Mesothelial cell of epicardium (in vitro differentiated cells): ENCODE results near the gene PPP1R18. TPM values are rescaled to one million over a fixed set of nuclear protein-coding genes. Genes with fewer than 3 reads are reported as not detected.

Experiments
- DNase-seq, 2 experiments: peaks; one replicate each; pipeline ENCODE4 v3.0.0; 2021; ENCODE audit warnings: low spot score in 2 of 2; ENCODE audit not compliant: unreplicated experiment in 2 of 2
- H3K27ac Mint-ChIP-seq: 2 replicates; pipeline ENCODE4 v1.8.0; 2021; ENCODE audit warnings: mixed read lengths
- H3K27me3 Mint-ChIP-seq: 2 replicates; pipeline ENCODE4 v1.8.0; 2021; ENCODE audit warnings: low read depth, mixed read lengths
- H3K36me3 Mint-ChIP-seq: 2 replicates; pipeline ENCODE4 v1.8.0; 2021; ENCODE audit warnings: mixed read lengths
- H3K4me1 Mint-ChIP-seq: 2 replicates; pipeline ENCODE4 v1.8.0; 2021; ENCODE audit warnings: mixed read lengths
- H3K4me3 Mint-ChIP-seq: 2 replicates; pipeline ENCODE4 v1.8.0; 2021; ENCODE audit warnings: mild to moderate bottlenecking, moderate library complexity, mixed read lengths
- H3K9me3 Mint-ChIP-seq: 2 replicates; pipeline ENCODE4 v1.8.0; 2021; ENCODE audit warnings: mixed read lengths
- total RNA-seq: library from RNA; stranded (reverse); gene quantifications from 3 replicates; pipeline ENCODE4 v1.2.1, GENCODE V29; 2021
- TF ChIP-seq, protein P1 (sequence below): fragments of 200-600 bp; sonication (generic); IDR thresholded peaks from one replicate; pipeline ENCODE4 v1.5.0; 2021; ENCODE audit warnings: antibody characterized with exemption; ENCODE audit not compliant: unreplicated experiment

Gene PPP1R18
- total RNA-seq, 1 donor from 2014 or later: 30.6 TPM

DNA sequence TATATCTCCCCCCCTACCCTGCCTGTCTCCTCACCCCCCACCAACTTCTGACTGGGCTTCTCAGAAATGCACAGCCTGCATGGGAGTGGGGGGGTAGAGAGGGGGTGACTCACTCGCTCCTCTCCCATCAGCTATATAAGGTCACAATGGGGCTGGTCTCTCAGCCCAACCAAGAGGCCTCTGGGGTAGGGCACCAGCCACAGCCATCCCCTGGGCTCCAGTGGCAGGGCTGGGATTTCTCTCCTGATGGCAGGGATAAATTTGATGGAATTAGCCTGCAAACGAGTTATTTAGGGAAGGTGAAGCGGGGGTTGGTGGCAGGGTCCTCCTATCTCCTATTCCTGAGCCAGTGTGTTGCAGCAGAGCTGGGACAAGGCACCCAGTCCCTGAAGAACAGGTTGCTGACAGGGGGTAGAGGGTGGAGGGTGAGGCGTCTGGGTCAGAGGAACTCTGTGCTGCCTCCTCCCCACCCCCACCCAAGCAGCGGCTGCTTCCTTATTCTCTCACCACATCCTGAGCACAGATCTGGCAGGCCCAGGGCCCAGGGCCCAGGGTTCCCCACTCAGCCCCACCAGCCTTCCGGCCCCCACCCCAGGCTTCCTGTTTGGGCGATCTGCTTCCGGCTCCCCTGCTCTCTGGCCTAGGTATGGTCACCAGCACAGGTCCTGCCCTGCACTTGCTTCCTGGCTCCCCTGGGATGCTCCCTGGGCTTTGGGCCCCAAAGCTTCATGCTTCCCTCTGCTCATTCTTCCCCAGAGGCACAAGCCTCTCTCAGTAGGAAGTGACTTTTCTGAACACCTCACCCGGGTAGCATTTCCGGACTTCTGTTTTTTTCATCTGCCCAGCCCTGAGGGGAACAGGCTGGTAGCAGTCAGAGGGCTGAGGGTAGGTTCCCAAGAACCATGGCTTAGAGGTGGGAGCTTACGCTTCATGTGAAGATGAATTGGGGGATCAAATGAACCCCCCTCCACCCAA lies 4.0 kb downstream of the PPP1R18 start:
- peak overlapping the region; percentile 90 for H3K27ac Mint-ChIP-seq
- peak overlapping the region; percentile 67 for H3K4me3 Mint-ChIP-seq
- TF ChIP-seq, protein P1, sequence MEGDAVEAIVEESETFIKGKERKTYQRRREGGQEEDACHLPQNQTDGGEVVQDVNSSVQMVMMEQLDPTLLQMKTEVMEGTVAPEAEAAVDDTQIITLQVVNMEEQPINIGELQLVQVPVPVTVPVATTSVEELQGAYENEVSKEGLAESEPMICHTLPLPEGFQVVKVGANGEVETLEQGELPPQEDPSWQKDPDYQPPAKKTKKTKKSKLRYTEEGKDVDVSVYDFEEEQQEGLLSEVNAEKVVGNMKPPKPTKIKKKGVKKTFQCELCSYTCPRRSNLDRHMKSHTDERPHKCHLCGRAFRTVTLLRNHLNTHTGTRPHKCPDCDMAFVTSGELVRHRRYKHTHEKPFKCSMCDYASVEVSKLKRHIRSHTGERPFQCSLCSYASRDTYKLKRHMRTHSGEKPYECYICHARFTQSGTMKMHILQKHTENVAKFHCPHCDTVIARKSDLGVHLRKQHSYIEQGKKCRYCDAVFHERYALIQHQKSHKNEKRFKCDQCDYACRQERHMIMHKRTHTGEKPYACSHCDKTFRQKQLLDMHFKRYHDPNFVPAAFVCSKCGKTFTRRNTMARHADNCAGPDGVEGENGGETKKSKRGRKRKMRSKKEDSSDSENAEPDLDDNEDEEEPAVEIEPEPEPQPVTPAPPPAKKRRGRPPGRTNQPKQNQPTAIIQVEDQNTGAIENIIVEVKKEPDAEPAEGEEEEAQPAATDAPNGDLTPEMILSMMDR: no peak
- no peaks in the 10 kb centered on the region for H3K9me3 Mint-ChIP-seq
- peaks cover 2% of the 10 kb centered on the region for H3K36me3 Mint-ChIP-seq
- peaks cover 59% of the 10 kb centered on the region for H3K4me1 Mint-ChIP-seq
- H3K27me3 Mint-ChIP-seq: no peaks in the 10 kb centered on the region
- no peak for DNase-seq

DNA sequence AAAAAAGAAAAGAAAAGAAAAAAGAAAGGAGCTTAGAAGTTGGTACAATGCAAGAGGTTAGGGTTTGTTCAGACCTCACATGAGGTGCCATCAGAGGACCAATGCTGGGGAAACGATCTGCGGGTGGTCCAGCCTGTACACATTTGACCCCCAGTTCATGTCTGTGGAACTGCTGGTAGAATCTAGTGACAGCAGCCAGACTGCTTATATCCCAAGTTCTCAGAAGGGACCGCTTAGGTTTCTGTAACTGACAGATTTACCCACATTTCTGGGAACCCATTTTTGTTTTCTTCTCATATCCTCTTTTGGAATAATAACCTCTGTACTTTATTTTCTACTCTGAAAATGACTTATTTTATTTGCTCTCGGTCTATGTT lies 4.7 kb downstream of the PPP1R18 start:
- no peaks in the 10 kb centered on the region for H3K9me3 Mint-ChIP-seq
- peaks cover 59% of the 10 kb centered on the region for H3K4me1 Mint-ChIP-seq
- TF ChIP-seq, protein P1: no peak
- no peaks in the 10 kb centered on the region for H3K27me3 Mint-ChIP-seq
- H3K4me3 Mint-ChIP-seq: peak overlapping the region; percentile 67
- peak overlapping the region; percentile 79 for H3K27ac Mint-ChIP-seq
- no peak for DNase-seq
- H3K36me3 Mint-ChIP-seq: peaks cover 3% of the 10 kb centered on the region

DNA sequence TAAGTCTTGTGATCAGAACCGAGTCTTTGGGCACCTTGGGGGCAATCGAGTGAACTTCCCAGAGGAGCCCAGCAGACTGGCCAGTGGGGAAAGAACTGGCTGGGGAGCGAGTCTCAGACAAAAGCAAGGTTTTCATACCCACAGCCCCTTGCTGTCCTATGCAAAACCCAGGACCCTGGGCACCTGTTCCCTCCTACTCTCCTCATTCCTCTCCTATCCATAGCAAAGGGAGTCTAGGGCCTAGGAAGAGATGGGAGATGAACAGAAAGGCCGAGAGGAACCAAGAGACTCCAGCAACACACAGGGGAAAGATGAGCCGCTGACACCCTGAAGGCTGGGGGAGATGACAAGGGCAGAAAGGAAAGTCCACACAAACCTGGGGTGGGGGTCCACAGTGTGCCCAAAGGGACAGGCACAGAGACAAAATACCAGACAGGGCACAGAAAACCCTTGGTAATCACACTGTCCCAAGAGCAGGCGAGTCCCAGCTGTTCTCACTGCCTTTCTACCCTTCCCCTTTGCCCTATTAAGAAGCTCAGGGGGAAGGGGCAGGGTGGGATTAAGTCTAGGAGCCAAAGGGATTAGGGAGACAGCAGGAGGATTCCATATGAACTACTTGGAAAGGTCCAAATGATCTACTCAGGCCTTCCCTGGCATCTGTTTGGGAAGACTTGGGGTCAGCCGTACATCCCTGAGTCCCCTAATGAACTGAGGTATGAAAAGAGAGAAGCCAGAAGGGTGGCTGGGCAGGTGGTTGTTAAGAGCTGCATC lies 6.5 kb downstream of the PPP1R18 start:
- Mint-ChIP-seq H3K4me1 (peaks cover 45% of the 10 kb centered on the region), H3K36me3 (peaks cover 12% of the 10 kb centered on the region)
- TF ChIP-seq, protein P1: no peak

DNA sequence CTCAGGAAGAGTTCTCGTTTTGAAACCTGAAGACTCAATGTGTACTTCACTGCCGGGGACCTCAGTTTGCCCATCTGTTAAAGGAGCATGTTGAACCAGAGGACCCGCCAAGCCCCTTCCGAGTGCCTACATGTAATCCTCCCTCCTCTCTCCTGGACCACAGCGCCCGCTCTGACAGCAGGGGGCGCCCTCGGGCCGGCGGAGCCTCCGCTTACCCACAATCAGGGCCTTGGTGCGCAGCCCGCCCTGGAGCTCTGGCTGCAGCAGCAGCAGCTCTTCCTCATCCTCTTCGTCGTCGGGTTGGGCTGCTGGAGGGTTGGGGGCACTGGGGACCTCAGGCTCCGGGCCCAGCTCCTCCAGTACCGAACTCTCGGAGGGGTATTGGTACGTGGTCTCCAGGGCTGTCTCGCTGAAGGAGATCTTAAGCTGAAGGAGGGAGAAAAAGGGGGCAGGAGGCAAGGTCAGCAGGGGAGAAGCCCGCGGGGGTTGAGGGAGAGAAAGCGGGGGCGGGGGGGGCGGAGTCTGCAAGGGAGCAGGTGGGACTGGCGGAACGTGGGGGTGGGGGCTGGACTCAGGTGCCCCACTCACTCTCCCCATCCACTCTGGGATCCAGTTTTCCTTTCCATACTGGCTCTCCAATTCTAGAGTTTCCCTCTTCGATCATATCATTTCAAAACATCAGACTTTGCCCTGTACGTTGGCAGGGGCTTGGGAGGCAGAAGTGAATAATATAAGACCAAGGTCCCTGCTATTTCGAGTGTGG lies 7.3 kb downstream of the PPP1R18 start:
- TF ChIP-seq, protein P1: peak; percentile 90
- no peak overlapping the region for H3K4me3 Mint-ChIP-seq
- H3K36me3 Mint-ChIP-seq: peaks cover 12% of the 10 kb centered on the region
- peaks cover 40% of the 10 kb centered on the region for H3K4me1 Mint-ChIP-seq
- H3K27ac Mint-ChIP-seq: no peak overlapping the region
- H3K27me3 Mint-ChIP-seq: no peaks in the 10 kb centered on the region
- no peaks in the 10 kb centered on the region for H3K9me3 Mint-ChIP-seq
- DNase-seq: peak; percentile 80 to 94

More for the DNA sequence above, 6.5 kb downstream of the PPP1R18 start:
- no peak overlapping the region for H3K4me3 Mint-ChIP-seq
- no peak overlapping the region for H3K27ac Mint-ChIP-seq
- H3K27me3 Mint-ChIP-seq: no peaks in the 10 kb centered on the region
- no peak for DNase-seq
- no peaks in the 10 kb centered on the region for H3K9me3 Mint-ChIP-seq

DNA sequence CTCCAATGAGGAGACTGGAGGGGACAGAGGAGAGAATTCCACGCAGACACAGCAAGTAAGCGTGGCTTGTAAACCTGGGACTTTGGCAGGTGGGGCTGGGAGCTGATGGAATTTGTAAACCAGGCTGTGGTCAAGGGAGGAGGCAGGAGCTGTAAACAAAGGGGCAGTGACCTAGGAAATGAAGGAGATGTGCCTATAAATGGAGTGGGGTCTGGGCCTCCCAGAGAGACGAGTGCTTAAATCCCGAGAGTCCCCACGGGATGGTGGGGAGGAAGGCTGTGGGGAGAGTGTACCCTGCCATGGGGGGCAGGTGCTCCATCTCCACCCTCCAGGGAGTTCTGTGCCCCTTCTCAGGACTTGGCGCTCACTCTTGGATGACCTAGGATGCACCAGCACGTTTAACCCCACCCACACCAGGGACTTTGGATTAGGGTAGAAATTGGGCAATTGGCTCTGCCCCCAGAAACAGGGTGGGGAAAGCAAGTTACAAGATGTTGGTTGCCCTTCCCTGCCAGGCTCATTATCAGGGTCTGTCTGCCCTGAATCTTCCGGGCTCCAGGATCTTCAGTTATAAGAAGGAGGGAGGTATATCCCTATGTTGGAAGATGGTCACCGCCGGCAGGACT lies 9.7 kb downstream of the PPP1R18 start:
- TF ChIP-seq, protein P1: no peak
- peaks cover 12% of the 10 kb centered on the region for H3K36me3 Mint-ChIP-seq
- no peaks in the 10 kb centered on the region for H3K9me3 Mint-ChIP-seq
- no peak for DNase-seq
- no peaks in the 10 kb centered on the region for H3K27me3 Mint-ChIP-seq
- H3K4me1 Mint-ChIP-seq: peaks cover 20% of the 10 kb centered on the region
- H3K27ac Mint-ChIP-seq: no peak overlapping the region
- no peak overlapping the region for H3K4me3 Mint-ChIP-seq
